Heart right ventricle (tissue), 16 donors: ENCODE measurements around the gene ORMDL2. TPM values are rescaled to one million over a fixed set of nuclear protein-coding genes. Genes with fewer than 3 reads are reported as not detected.
A peak's percentile ranks its signal among the peaks of the same experiment; 100 is the strongest.

ENCODE experiments used
- ATAC-seq, 8 donors: fragments of 200-7000 bp; cut with Tn5 transposase; one replicate each; pipeline ENCODE4 v1.9.1; 2020; ENCODE audit warnings: mild to moderate bottlenecking in 8 of 8, moderate library complexity in 8 of 8, moderate number of reproducible peaks in 1 of 8
- DNase-seq, 2 donors: peaks; one replicate each; pipeline ENCODE4 v3.0.0-alpha.2; 2020
- H3K27ac ChIP-seq, 10 donors: fragments of 200-600 bp; sonication (generic) in 2 of 10; one replicate each; pipeline versions ENCODE4 v1.5.0 to v1.8.0; 2020 to 2022; ENCODE audit warnings: mild to moderate bottlenecking in 3 of 10
- H3K27me3 ChIP-seq, 7 donors: fragments of 200-600 bp; one replicate each; pipeline ENCODE4 v1.8.0; 2021 to 2022; ENCODE audit warnings: mild to moderate bottlenecking in 2 of 7
- H3K36me3 ChIP-seq, 9 donors: fragments of 200-600 bp; sonication (generic) in 1 of 9; one replicate each; pipeline versions ENCODE4 v1.5.0 to v1.8.0; 2020 to 2022; ENCODE audit warnings: mild to moderate bottlenecking in 2 of 9
- H3K4me1 ChIP-seq, 9 donors: fragments of 200-600 bp; sonication (generic) in 1 of 9; one replicate each; pipeline versions ENCODE4 v1.5.0 to v1.8.0; 2020 to 2022; ENCODE audit warnings: mild to moderate bottlenecking in 4 of 9
- H3K4me3 ChIP-seq, 10 donors: fragments of 200-600 bp; sonication (generic) in 2 of 10; one replicate each; pipeline versions ENCODE4 v1.5.0 to v1.8.0; 2020 to 2022; ENCODE audit warnings: mild to moderate bottlenecking in 7 of 10, moderate library complexity in 2 of 10
- H3K9me3 ChIP-seq, 11 donors: fragments of 200-600 bp in 10 of 11; sonication (generic) in 2 of 11; one replicate each; pipeline versions ENCODE4 v1.5.0 to v1.8.0; 2013 to 2022; ENCODE audit warnings: mild to moderate bottlenecking in 2 of 11, control low read depth in 1 of 11, moderate library complexity in 1 of 11
- WGBS, 2 donors: extraction: QIAGEN DNeasy Blood & Tissue Kit; methylation state at CpG; one replicate each; pipeline ENCODE4 v1.1.7; 2013; ENCODE audit warnings: inconsistent platforms in 1 of 2; 5-methylcytosine and 5-hydroxymethylcytosine counted together
- intact Hi-C, 10 donors: fragments of 100-400 bp; cut with DNase I; formaldehyde crosslinking; loops; one replicate each; pipeline versions ENCODE4 v1.11.1 to v1.14.2; 2022
- polyA plus RNA-seq, 2 donors: library from polyadenylated mRNA; stranded (reverse); fragments of 200-250 nt; gene quantifications; one replicate each; pipeline ENCODE4 v1.2.3, GENCODE V29; 2013
- total RNA-seq, 10 donors: library from RNA; stranded (reverse); fragmentation: NEBNext Ultra II Directional in 3 of 10; extraction: Animal tissue kit (Norgen Biotek cat#: 25700) in 3 of 10; gene quantifications; one replicate each; pipeline versions ENCODE4 v1.2.1 to v1.2.4, GENCODE V29; 2021 to 2023
- TF ChIP-seq, protein P1 (sequence below), 9 donors: fragments of 200-600 bp; sonication (generic) in 2 of 9; IDR thresholded peaks; one replicate each; pipeline versions ENCODE4 v1.5.0 to v1.8.0; 2021 to 2022; ENCODE audit warnings: antibody characterized with exemption in 9 of 9, mild to moderate bottlenecking in 5 of 9, moderate library complexity in 1 of 9
- donor health status: Arrhythmogenic right ventricular cardiomyopathy.
- donor health status: ischemic (EF 13 %, LVEDD 7.1; RV severe dilation, severe dysfunction).
- donor health status: healthy with polysubstance abuse.
- donor health status: DM: no; HTN: yes; CAD: no.
- donor health status: DM: no; HTN: no; CAD: no.
- donor health status: ischemic (EF 25% LVEDD 6.9; RV normal size, moderate dysfunction).
- donor health status: ischemic (EF 25% LVEDD 5.7; RV mildly dilated, moderate dysfunction).
- donor health status: healthy.
- donor health status: DM: yes; HTN: yes; CAD: no.
- donor health status: Ischemic cardiomyopathy.
- donor health status: ischemic (EF 35%, LVEDD 5.7; RV mildly dilated, moderate dysfunction).
- donor health status: nonischemic (EF 11% LVEDD 7.7; RV severe dilation, severe dysfunction).
- donor health status: DM: yes; HTN: yes; CAD: no.
- donor health status: PGD.
- donor health status: ischemic (EF 29% LVEDD 5.4; RV normal size, mild dysfunction).
- donor health status: nonischemic (EF 23%, LVEDD 6.1; RV moderate dilation, normal function).

ORMDL2 gene
- total and polyA plus RNA-seq, 12 donors, result 10.3 to 82.9 (median 18.1) TPM

- H3K4me3 ChIP-seq, result no peak overlapping the region
- intact Hi-C loops, result loop anchor here in 1 of 10 donors (10.0 kb wide), 1 partner anchor 111 kb away; the partner anchor contains the start of gene DGKA
- H3K27ac ChIP-seq, result no peak overlapping the region
- 85 to 95% methylated on average over 4 of the region's 4 CpGs for WGBS, 2 donors
- ATAC-seq (no peak), DNase-seq (no peak)
- peaks cover 0 to 63% (median 34%) of the 10 kb centered on the region in 9 donors for H3K36me3 ChIP-seq
- H3K9me3 ChIP-seq, result no peaks in the 10 kb centered on the region
- no peaks in the 10 kb centered on the region for H3K27me3 ChIP-seq
- TF ChIP-seq, protein P1, sequence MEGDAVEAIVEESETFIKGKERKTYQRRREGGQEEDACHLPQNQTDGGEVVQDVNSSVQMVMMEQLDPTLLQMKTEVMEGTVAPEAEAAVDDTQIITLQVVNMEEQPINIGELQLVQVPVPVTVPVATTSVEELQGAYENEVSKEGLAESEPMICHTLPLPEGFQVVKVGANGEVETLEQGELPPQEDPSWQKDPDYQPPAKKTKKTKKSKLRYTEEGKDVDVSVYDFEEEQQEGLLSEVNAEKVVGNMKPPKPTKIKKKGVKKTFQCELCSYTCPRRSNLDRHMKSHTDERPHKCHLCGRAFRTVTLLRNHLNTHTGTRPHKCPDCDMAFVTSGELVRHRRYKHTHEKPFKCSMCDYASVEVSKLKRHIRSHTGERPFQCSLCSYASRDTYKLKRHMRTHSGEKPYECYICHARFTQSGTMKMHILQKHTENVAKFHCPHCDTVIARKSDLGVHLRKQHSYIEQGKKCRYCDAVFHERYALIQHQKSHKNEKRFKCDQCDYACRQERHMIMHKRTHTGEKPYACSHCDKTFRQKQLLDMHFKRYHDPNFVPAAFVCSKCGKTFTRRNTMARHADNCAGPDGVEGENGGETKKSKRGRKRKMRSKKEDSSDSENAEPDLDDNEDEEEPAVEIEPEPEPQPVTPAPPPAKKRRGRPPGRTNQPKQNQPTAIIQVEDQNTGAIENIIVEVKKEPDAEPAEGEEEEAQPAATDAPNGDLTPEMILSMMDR (IDR thresholded peaks at IDR 0.05), result no peak
- peaks cover 6 to 53% (median 38%) of the 10 kb centered on the region in 9 donors for H3K4me1 ChIP-seq
Measured at GRCh38 chr12:55823419-55823818, 5.6 kb downstream of the ORMDL2 start.

DNA sequence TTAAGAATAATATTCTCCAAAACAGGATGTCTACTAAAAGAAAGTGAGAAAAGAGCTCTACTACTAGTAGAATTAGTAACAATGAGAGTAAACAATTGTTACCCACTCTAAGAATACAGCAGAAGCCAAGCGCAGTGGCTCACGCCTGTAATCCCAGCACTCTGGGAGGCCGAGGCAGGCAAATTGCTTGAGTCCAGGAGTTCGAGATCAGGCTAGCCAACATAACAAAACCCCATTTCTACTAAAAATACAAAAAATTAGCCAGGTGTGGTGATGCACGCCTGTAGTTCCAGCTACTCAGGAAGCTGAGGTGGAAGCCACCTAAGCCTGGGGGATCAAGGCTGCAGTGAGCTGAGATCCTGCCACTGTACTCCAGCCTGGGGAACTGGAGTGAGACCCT is 6.9 kb downstream of the ORMDL2 start:
- ATAC-seq (no peak), DNase-seq (no peak)
- Histone ChIP-seq H3K9me3 (no peaks in the 10 kb centered on the region), H3K36me3 (peaks cover 0 to 55% (median 34%) of the 10 kb centered on the region in 9 donors), H3K4me1 (peaks cover 10 to 49% (median 40%) of the 10 kb centered on the region in 9 donors), H3K27me3 (no peaks in the 10 kb centered on the region), H3K4me3 (no peak overlapping the region), H3K27ac (peak overlapping the region in 1 of 10 donors; percentile 38)
- TF ChIP-seq, protein P1 (IDR thresholded peaks at IDR 0.05), result no peak
- intact Hi-C loops, result loop anchor here in 3 of 10 donors (5.0 to 10.0 kb wide), 2 partner anchors 103 to 110 kb away; partner anchors contain the start of genes PYM1 (in 2 of the 3) and DGKA (in 1 of the 3)
- WGBS, 2 donors, result 89 to 92% methylated on average over 5 of the region's 5 CpGs

DNA sequence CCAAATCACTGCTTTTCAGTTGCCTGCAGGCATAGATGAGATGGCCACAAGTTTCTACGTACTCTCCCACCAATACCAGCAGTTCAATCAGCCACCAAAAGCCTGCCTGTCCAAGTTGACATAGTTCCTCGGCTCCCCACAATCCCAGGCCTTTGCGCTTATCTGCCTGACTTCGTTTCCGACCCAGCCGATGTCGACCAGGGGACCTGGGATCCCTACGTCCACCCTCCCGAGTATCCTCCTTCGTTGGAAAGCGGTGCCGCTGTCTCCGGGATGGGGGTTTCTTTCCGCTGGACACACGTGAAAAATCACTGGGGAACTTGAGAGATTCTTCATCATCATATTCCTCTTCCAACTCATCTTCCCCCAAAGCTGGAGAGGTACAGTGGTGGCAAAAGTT is 10.0 kb downstream of the ORMDL2 start:
- H3K9me3 ChIP-seq, result no peaks in the 10 kb centered on the region
- no peak for DNase-seq
- 82 to 89% methylated on average over 15 of the region's 15 CpGs for WGBS, 2 donors
- ATAC-seq, result no peak
- H3K4me3 ChIP-seq, result peak overlapping the region in 1 of 10 donors; percentile 2
- TF ChIP-seq, protein P1 (IDR thresholded peaks at IDR 0.05), result no peak
- H3K27me3 ChIP-seq, result no peaks in the 10 kb centered on the region
- H3K36me3 ChIP-seq, result peaks cover 0 to 24% (median 7%) of the 10 kb centered on the region in 9 donors
- peaks cover 10 to 66% (median 57%) of the 10 kb centered on the region in 9 donors for H3K4me1 ChIP-seq
- H3K27ac ChIP-seq, result peak overlapping the region in 2 of 10 donors; percentile 41 to 93
- intact Hi-C loops, result loop anchor here in 4 of 10 donors (2.0 to 10.0 kb wide), 3 partner anchors 99 to 107 kb away; partner anchors contain the start of genes DGKA (in 2 of the 4) and PYM1 (in 2 of the 4)

DNA sequence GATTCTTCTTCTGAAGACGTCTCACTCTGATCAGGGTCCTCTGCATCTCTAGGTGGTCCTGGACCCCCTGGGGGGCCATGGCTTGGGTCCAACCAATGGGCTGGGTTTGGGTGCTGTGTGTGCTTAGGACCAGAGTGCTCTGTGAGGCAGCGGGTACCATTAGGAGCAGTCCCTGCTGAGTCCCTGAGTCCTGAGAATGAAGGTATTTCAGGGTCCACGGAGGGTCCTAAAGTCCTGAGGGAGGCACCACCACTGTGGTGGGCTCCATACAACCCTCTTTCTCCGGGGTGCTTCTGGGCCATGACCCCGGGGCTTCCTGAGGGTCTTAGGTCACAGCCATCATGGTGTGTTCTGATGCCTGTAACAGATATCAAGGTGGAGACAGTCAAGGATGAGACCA is 10.5 kb downstream of the ORMDL2 start:
- 92 to 93% methylated on average over 5 of the region's 5 CpGs for WGBS, 2 donors
- intact Hi-C loops, result loop anchor here in 4 of 10 donors (2.0 to 10.0 kb wide), 3 partner anchors 99 to 106 kb away; partner anchors contain the start of genes DGKA (in 2 of the 4) and PYM1 (in 2 of the 4)
- peak overlapping the region in 8 of 10 donors; percentile 80 to 96 (median 92) for H3K27ac ChIP-seq
- no peaks in the 10 kb centered on the region for H3K27me3 ChIP-seq
- DNase-seq, result no peak
- TF ChIP-seq, protein P1 (IDR thresholded peaks at IDR 0.05), result no peak
- H3K4me1 ChIP-seq, result peaks cover 10 to 66% (median 57%) of the 10 kb centered on the region in 9 donors
- H3K9me3 ChIP-seq, result no peaks in the 10 kb centered on the region
- ATAC-seq, result no peak
- peak overlapping the region in 8 of 10 donors; percentile 63 to 98 (median 82) for H3K4me3 ChIP-seq
- H3K36me3 ChIP-seq, result peaks cover 0 to 19% (median 1%) of the 10 kb centered on the region in 9 donors
